Loucy (cell line): Measurements from ENCODE around the gene KIF16B.

Source experiments
- H2AFZ ChIP-seq: fragments of 200-600 bp; sonication (generic); 2 replicates; pipeline ENCODE4 v1.6.0; 2016; ENCODE audit warnings: antibody characterized with exemption, mild to moderate bottlenecking, low read length, moderate library complexity
- H3F3A ChIP-seq: fragments of 200-600 bp; 2 replicates; pipeline ENCODE4 v1.6.0; 2016; ENCODE audit warnings: antibody characterized with exemption, low read depth, mild to moderate bottlenecking
- H3K27me3 ChIP-seq: fragments of 200-600 bp; sonication (generic); 2 replicates; pipeline ENCODE4 v1.6.1; 2014; ENCODE audit warnings: low read length, mild to moderate bottlenecking; ENCODE audit not compliant: insufficient read depth, poor library complexity, severe bottlenecking
- H3K36me3 ChIP-seq: fragments of 200-600 bp; sonication (generic); 2 replicates; pipeline ENCODE4 v1.6.1; 2016; ENCODE audit warnings: low read length; ENCODE audit not compliant: insufficient read depth
- H3K4me1 ChIP-seq: fragments of 200-600 bp; sonication (generic); 2 replicates; pipeline ENCODE4 v1.5.1; 2014; ENCODE audit warnings: low read length, mild to moderate bottlenecking; ENCODE audit not compliant: insufficient read depth, poor library complexity, severe bottlenecking
- H3K4me2 ChIP-seq: fragments of 200-600 bp; sonication (generic); 2 replicates; pipeline ENCODE4 v1.6.0; 2014; ENCODE audit warnings: antibody characterized with exemption, low read length, low read depth, mild to moderate bottlenecking; ENCODE audit not compliant: poor library complexity, severe bottlenecking
- H3K4me3 ChIP-seq: fragments of 200-600 bp; sonication (generic); 2 replicates; pipeline ENCODE4 v1.5.1; 2014; ENCODE audit warnings: low read length, mild to moderate bottlenecking, mixed read lengths; ENCODE audit not compliant: poor library complexity, severe bottlenecking
- H3K79me2 ChIP-seq: fragments of 200-600 bp; sonication (generic); 2 replicates; pipeline ENCODE4 v1.6.1; 2014; ENCODE audit warnings: low read length; ENCODE audit not compliant: insufficient read depth
- H3K9ac ChIP-seq: fragments of 200-600 bp; sonication (generic); 2 replicates; pipeline ENCODE4 v1.6.0; 2014; ENCODE audit warnings: mild to moderate bottlenecking, low read depth, low read length, moderate library complexity; ENCODE audit not compliant: poor library complexity, severe bottlenecking
- H3K9me2 ChIP-seq: fragments of 200-600 bp; sonication (generic); replicated peaks from 2 replicates; pipeline ENCODE4 v1.6.1; 2016; ENCODE audit warnings: low read depth, low read length, mixed read lengths
- H3K9me3 ChIP-seq: fragments of 200-600 bp; sonication (generic); 2 replicates; pipeline ENCODE4 v1.6.1; 2014; ENCODE audit warnings: mild to moderate bottlenecking, antibody characterized with exemption, low read length, low read depth; ENCODE audit not compliant: insufficient read depth
- H4K20me1 ChIP-seq: fragments of 200-600 bp; sonication (generic); 2 replicates; pipeline ENCODE4 v1.6.0; 2014; ENCODE audit warnings: antibody characterized with exemption, low read length, mild to moderate bottlenecking; ENCODE audit not compliant: insufficient read depth, poor library complexity, severe bottlenecking
- CTCF ChIP-seq: fragments of 200-600 bp; sonication (generic); conservative IDR thresholded peaks from 2 replicates; pipeline ENCODE4 v1.5.1; 2014; ENCODE audit warnings: mild to moderate bottlenecking, antibody characterized with exemption, low read length
- EZH2phosphoT487 ChIP-seq: fragments of 200-600 bp; IDR thresholded peaks from 2 replicates; pipeline ENCODE4 v1.6.1; 2018; ENCODE audit warnings: antibody characterized with exemption, mild to moderate bottlenecking, moderate library complexity, borderline replicate concordance

Gene KIF16B

GRCh38 chr20:16459019-16459700 is 114.1 kb downstream of the KIF16B start:
- Histone ChIP-seq H3K9ac (no peak overlapping the region), H3K36me3 (no peaks in the 10 kb centered on the region), H2AFZ (no peak overlapping the region), H3K4me3 (no peak overlapping the region), H3K4me1 (no peaks in the 10 kb centered on the region), H3K4me2 (no peak overlapping the region), H3F3A (no peaks in the 10 kb centered on the region), H3K9me2 (no peaks in the 10 kb centered on the region; the same call in 1 of the 2 replicates), H3K9me3 (no peaks in the 10 kb centered on the region), H3K79me2 (no peaks in the 10 kb centered on the region), H4K20me1 (no peaks in the 10 kb centered on the region), H3K27me3 (no peaks in the 10 kb centered on the region)
- TF ChIP-seq CTCF: no peak
- TF ChIP-seq EZH2phosphoT487: no peak

GRCh38 chr20:16457514-16457913 is 115.7 kb downstream of the KIF16B start:
- Histone ChIP-seq H3K9me2 (no peaks in the 10 kb centered on the region), H3K4me1 (no peaks in the 10 kb centered on the region), H3K36me3 (no peaks in the 10 kb centered on the region), H3K9me3 (no peaks in the 10 kb centered on the region), H3K79me2 (no peaks in the 10 kb centered on the region), H3K4me3 (no peak overlapping the region), H2AFZ (no peak overlapping the region), H3K9ac (no peak overlapping the region), H3K4me2 (no peak overlapping the region), H4K20me1 (no peaks in the 10 kb centered on the region), H3K27me3 (no peaks in the 10 kb centered on the region), H3F3A (no peaks in the 10 kb centered on the region)
- no peak for TF ChIP-seq CTCF
- no peak for TF ChIP-seq EZH2phosphoT487

GRCh38 chr20:16455324-16455723 is 117.9 kb downstream of the KIF16B start:
- no peak overlapping the region for H3K9ac ChIP-seq
- H3K79me2 ChIP-seq: no peaks in the 10 kb centered on the region
- no peaks in the 10 kb centered on the region for H4K20me1 ChIP-seq
- no peaks in the 10 kb centered on the region for H3K9me3 ChIP-seq
- H3K36me3 ChIP-seq: no peaks in the 10 kb centered on the region
- no peak for TF ChIP-seq CTCF
- TF ChIP-seq EZH2phosphoT487: no peak
- no peak overlapping the region for H3K4me3 ChIP-seq
- no peaks in the 10 kb centered on the region for H3K27me3 ChIP-seq
- H3K4me2 ChIP-seq: no peak overlapping the region
- H2AFZ ChIP-seq: no peak overlapping the region
- no peaks in the 10 kb centered on the region for H3K9me2 ChIP-seq
- no peaks in the 10 kb centered on the region for H3F3A ChIP-seq
- no peaks in the 10 kb centered on the region for H3K4me1 ChIP-seq
